Ovary (tissue), 9 donors: ENCODE results near the gene CADM2. TPM values are rescaled to one million over a fixed set of nuclear protein-coding genes. Genes with fewer than 3 reads are reported as not detected.

Experiments
- DNase-seq, 5 donors: peaks; one replicate each; pipeline ENCODE4 v3.0.0-alpha.2; 2019 to 2020
- H3K27ac ChIP-seq, 2 donors: fragments of 200-600 bp; one replicate each; pipeline versions ENCODE4 v1.5.1 to v1.8.0; 2019 to 2022
- H3K27me3 ChIP-seq: fragments of 200-600 bp; one replicate; pipeline ENCODE4 v1.8.0; 2022
- H3K36me3 ChIP-seq: fragments of 200-600 bp; sonication (generic); one replicate; pipeline ENCODE4 v1.5.1; 2019
- H3K4me1 ChIP-seq: one replicate; pipeline ENCODE4 v1.8.1; 2013; ENCODE audit warnings: mild to moderate bottlenecking, moderate library complexity; ENCODE audit not compliant: insufficient read depth
- H3K4me3 ChIP-seq: fragments of 200-600 bp; sonication (generic); one replicate; pipeline ENCODE4 v1.5.1; 2017
- H3K9me3 ChIP-seq, 2 donors: fragments of 200-600 bp in 1 of 2; sonication (generic) in 1 of 2; one replicate each; pipeline versions ENCODE4 v1.5.1 to v1.8.1; 2013 to 2019; ENCODE audit warnings: mild to moderate bottlenecking in 1 of 2, moderate library complexity in 1 of 2
- CTCF ChIP-seq, 3 donors: fragments of 450-650 bp in 2 of 3; fragments of 200-600 bp in 1 of 3; IDR thresholded peaks; one replicate each; pipeline versions ENCODE4 v1.5.1 to v1.8.0; 2016 to 2022; ENCODE audit warnings: antibody characterized with exemption in 3 of 3, mild to moderate bottlenecking in 1 of 3
- EP300 ChIP-seq: sonication (generic); formaldehyde crosslinking; IDR thresholded peaks from one replicate; pipeline ENCODE4 v1.6.1; 2017; ENCODE audit warnings: antibody characterized with exemption
- POLR2A ChIP-seq: fragments of 450-650 bp; IDR thresholded peaks from one replicate; pipeline ENCODE4 v1.6.1; 2017; ENCODE audit warnings: antibody characterized with exemption, mild to moderate bottlenecking, moderate library complexity
- WGBS, 3 donors: extraction: QIAGEN DNeasy Blood & Tissue Kit in 1 of 3; methylation state at CpG; one replicate each; pipeline versions ENCODE4 v1.1.5 to v1.1.7; 2013 to 2017; 5-methylcytosine and 5-hydroxymethylcytosine counted together
- intact Hi-C, 4 donors: fragments of 100-400 bp; cut with DNase I; formaldehyde crosslinking; loops; one replicate each; pipeline versions ENCODE4 v1.11.0 to v1.15.1; 2022 to 2023
- polyA plus RNA-seq, 2 donors: library from polyadenylated mRNA; stranded (reverse); fragments of 200-250 nt in 1 of 2; fragments of 350-450 nt in 1 of 2; fragmentation: Illumina TruSeq in 1 of 2; extraction: RNeasy Lipid Tissue Mini Kit (QIAGEN cat#74804) in 1 of 2; gene quantifications; one replicate each; pipeline ENCODE4 v1.2.3, GENCODE V29; 2013 to 2014
- total RNA-seq, 7 donors: library from RNA; depleted of rRNA in 2 of 7; stranded (reverse); fragments of >200 nt in 2 of 7; fragmentation: NEBNext Ultra II Directional in 3 of 7; extraction: Animal tissue kit (Norgen Biotek cat#: 25700) in 3 of 7; gene quantifications; one replicate each; pipeline versions ENCODE4 v1.1.0 to v1.2.4, GENCODE V29; 2016 to 2023
- donor health status: DM: no; HTN: no; CAD: no; lungs with moderate emphysema.
- donor health status: DM: no; HTN: no; CAD: no.
- donor health status: Bipolar disorder and iron deficiency.
- donor health status: DM: yes; HTN: yes; CAD: no.
- donor health status: DM: no; HTN: no; CAD: no.
- donor health status: DM: yes; HTN: yes; CAD: no.

Gene CADM2
- total and polyA plus RNA-seq, 9 donors: 0.20 to 1.9 (median 0.69) TPM

DNA sequence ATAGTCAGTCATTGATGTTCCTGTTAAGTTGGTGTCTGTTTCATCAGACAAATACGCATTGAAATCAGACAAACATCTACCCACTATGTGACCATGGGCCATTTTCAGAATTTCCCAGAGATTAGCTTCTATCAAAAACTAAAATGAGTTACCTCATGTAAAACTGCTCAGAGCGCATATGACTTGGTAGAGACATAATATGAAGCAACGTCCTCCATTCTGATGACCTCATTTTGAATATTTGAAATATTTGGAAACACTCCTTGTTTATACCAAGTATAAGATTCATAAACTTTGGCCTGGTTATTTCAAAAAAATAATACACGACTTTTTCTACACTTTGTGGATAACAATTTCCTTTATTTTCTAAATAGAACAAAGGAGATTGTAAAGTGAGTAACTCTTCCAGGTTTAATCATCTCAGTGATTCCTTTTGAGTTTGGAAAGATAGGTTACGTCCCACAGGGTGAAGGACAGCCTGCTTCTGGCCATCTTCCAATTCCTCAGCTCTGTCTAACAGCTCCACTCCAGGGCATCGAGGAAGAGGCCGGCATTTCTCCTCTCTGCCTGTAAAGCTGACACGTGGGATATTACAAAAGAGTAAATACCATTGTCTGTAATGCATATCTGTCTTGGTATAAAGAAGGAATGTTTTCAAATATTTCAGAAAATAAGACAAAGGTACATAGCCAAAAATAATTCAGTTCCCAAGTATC lies 122.6 kb downstream of the CADM2 start:
- DNase-seq: no peak

GRCh38 chr3:85090495-85090894 lies 131.7 kb downstream of the CADM2 start:
- no peak for DNase-seq
- 93 to 95% (median 93%) methylated on average over 6 of the region's 6 CpGs for WGBS, 3 donors
- intact Hi-C loops: no loop called here
- Histone ChIP-seq H3K36me3 (no peaks in the 10 kb centered on the region), H3K27ac (no peak overlapping the region), H3K4me3 (no peak overlapping the region), H3K9me3 (no peaks in the 10 kb centered on the region), H3K4me1 (no peaks in the 10 kb centered on the region), H3K27me3 (no peaks in the 10 kb centered on the region)
- TF ChIP-seq EP300: no peak
- no peak for TF ChIP-seq CTCF (IDR thresholded peaks at IDR 0.05)
- no peak for TF ChIP-seq POLR2A

More for the DNA sequence above, 122.6 kb downstream of the CADM2 start:
- H3K4me3 ChIP-seq: no peak overlapping the region
- H3K27me3 ChIP-seq: no peaks in the 10 kb centered on the region
- no peaks in the 10 kb centered on the region for H3K36me3 ChIP-seq
- no peak for TF ChIP-seq EP300
- no peak for TF ChIP-seq CTCF (IDR thresholded peaks at IDR 0.05)
- TF ChIP-seq POLR2A: no peak
- H3K9me3 ChIP-seq: no peaks in the 10 kb centered on the region
- no peak overlapping the region for H3K27ac ChIP-seq
- no peaks in the 10 kb centered on the region for H3K4me1 ChIP-seq
- 16 to 25% (median 16%) methylated on average over 8 of the region's 8 CpGs for WGBS, 3 donors
- intact Hi-C loops: no loop called here

GRCh38 chr3:85100316-85100715 lies 141.5 kb downstream of the CADM2 start:
- intact Hi-C loops: no loop called here
- no peaks in the 10 kb centered on the region for H3K27me3 ChIP-seq
- no peaks in the 10 kb centered on the region for H3K36me3 ChIP-seq
- no peak overlapping the region for H3K4me3 ChIP-seq
- DNase-seq: no peak
- WGBS, 3 donors: 4 to 11% (median 5%) methylated on average over 2 of the region's 2 CpGs
- no peak overlapping the region for H3K27ac ChIP-seq
- no peak for TF ChIP-seq CTCF (IDR thresholded peaks at IDR 0.05)
- TF ChIP-seq POLR2A: no peak
- TF ChIP-seq EP300: no peak
- H3K4me1 ChIP-seq: no peaks in the 10 kb centered on the region
- no peaks in the 10 kb centered on the region for H3K9me3 ChIP-seq

GRCh38 chr3:85102781-85103180 lies 144.0 kb downstream of the CADM2 start:
- Histone ChIP-seq H3K4me1 (no peaks in the 10 kb centered on the region), H3K4me3 (no peak overlapping the region), H3K27ac (no peak overlapping the region), H3K9me3 (no peaks in the 10 kb centered on the region), H3K27me3 (no peaks in the 10 kb centered on the region), H3K36me3 (no peaks in the 10 kb centered on the region)
- intact Hi-C loops: no loop called here
- 41 to 48% (median 46%) methylated on average over 1 of the region's 1 CpG for WGBS, 3 donors
- DNase-seq: no peak
- TF ChIP-seq CTCF (IDR thresholded peaks at IDR 0.05) (no peak), EP300 (no peak), POLR2A (no peak)
